Activated CD4-positive, alpha-beta T cell treated with anti-CD3 and anti-CD28 coated beads for 4 hours (primary cell): ENCODE measurements around the gene KLK13.

Source experiments
- DNase-seq, 2 donors: peaks; one replicate each; pipeline ENCODE4 v3.0.0-alpha.2; 2020

KLK13 gene, protein sequence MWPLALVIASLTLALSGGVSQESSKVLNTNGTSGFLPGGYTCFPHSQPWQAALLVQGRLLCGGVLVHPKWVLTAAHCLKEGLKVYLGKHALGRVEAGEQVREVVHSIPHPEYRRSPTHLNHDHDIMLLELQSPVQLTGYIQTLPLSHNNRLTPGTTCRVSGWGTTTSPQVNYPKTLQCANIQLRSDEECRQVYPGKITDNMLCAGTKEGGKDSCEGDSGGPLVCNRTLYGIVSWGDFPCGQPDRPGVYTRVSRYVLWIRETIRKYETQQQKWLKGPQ

DNA sequence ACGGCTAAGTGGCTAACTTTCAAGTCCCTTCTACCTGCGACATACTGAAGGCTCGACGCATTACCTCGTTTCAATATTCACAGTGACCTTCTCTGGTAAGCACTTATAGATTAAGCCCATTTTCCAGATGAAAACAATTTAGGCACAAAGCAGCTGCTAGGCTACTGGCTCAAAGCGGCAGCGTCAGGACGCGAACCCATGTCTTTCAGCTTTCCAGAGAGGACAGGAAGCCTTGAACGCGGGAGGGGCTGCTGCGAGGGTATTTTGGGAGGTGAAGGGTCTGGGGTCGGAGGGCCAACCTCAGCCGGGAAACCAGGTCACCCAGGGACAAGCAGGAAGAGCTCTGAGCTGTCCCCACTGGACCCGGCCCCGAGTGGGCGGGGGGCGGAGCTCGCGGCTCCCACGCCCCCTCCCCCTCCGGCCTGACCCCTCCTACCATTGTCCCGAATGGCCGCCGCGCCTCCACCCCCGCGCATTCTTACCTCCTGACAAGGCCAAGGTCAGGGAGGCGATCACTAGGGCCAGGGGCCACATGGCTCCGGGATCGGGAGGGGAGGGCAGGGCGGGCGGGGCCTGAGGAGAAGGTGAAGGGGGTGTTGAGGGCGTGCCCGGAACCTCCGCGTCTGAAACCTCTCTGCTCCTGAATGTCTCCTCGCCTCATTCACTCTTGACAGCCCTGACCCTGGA lies at the start of gene KLK13:
TSS of gene KLK13 (minus strand) at position 559 of the 687 bp plus-strand sequence. CDS start at position 534, 25 bp downstream.
- DNase-seq: no peak

DNA sequence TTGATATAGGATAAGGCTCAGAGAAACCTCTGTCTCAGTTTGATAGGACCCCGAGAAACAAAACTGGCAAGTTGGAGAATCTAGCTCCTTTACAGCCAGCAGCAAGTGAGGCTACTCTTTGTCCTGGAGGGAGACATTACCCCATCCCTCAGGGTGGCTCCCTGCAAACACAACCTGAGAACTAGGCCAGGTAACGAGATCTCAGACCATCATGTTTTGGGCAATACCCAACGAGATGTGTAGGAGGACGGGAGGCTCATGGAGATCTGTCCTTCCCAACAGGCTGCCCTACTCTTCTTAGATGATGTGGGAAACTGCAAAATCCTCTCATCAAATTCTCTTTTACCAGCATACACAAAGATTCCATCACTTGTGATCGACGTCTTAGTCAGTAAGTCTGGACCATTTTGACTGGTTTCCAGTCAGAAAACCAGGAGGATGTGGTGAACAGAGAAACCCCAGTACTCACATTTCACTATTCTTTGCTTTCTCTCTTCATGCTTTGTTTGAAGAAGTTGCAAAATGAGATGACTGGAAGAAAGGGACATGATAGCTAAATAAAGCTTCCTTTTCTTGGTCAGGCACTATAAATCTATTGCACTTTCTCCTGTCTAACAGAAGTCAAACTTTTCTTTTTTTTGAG lies 49.3 kb upstream of the KLK13 start:
- DNase-seq: no peak

DNA sequence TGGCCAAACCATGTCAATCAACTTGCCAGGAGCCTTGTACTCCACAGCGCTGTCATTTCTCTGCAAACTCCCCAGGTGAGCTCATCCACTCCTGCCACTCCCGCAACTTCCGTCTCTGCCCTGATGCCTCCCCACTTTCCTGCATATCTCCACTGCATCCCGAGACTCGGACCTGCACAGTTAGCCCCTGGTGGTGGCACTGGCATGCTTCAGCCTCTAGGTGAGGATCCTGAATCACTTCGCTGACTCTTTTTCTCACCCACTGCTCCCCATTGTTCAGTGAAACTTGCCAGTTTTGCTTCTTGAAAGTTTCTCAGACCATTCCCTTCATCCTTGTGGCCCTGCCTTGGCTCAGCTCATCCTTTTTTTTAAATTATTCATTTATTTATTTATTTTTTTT lies 46.7 kb upstream of the KLK13 start:
- DNase-seq: no peak

- DNase-seq: no peak
Measured at GRCh38 chr19:51110666-51110971, 45.7 kb upstream of the KLK13 start.

GRCh38 chr19:51108805-51109146 lies 43.9 kb upstream of the KLK13 start:
- no peak for DNase-seq

- peak; percentile 97 to 98 for DNase-seq
Measured at GRCh38 chr19:51108066-51108804, 43.3 kb upstream of the KLK13 start, which contains the start of gene CTU1. Gene CTU1, minus strand, starts transcription at chr19:51108409. Its CDS starts 3,840 bp downstream, at chr19:51104569.

GRCh38 chr19:51107406-51108065 lies 42.6 kb upstream of the KLK13 start:
- peak; percentile 16 to 18 for DNase-seq

- no peak for DNase-seq
Measured at GRCh38 chr19:51103926-51104341, 39.0 kb upstream of the KLK13 start.

GRCh38 chr19:51102991-51103390 lies 38.1 kb upstream of the KLK13 start:
- no peak for DNase-seq

DNA sequence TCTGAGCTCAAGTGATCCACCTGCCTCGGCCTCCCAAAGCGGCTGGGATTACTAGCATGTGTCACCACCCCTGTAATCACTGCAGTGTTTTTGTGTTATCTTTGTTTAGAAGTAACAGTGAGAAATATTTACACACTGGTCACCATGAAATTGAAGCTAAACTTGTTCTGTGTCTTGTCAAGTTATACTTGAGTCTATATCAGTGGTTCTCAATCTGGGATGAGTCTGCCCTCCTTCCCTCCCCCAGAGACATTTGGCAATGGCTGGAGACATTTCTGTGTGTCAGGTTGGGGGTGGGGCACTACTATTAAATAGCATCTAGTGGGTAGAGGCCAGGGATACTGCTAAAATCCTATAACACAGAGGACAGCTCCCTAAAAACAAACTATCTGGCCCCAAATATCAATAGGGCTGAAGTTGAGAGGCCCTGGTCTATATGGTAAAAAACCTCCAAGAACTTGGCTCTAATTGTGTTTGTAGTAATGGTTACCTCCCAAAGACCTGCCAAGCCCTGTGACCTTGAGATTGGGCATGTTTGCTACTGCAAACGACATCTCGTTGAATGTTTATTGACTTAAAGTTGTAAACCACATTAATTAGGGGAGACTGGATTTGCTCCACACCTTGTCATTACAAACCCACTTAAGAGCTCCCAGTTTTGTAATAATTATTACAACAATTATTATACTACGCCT lies 36.4 kb upstream of the KLK13 start:
- no peak for DNase-seq

DNA sequence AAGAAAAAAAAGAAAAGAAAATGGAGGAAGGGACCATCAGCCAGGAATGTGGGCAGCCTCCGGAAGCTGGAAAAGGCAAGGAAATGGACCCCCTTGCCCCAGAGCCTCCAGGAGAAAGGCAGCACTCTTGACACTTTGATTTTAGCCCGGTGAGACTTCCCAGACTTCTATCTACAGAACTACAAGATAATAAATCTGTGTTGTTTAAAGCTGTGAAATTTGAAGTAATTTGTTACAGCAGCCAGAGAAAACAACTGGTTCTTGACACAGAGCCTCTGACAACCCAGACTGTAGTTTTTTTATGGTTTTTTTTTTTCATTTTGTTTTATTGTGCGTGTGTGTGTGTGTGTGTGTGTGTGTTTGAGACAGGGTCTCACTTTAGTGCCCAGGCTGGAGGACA lies 35.7 kb upstream of the KLK13 start:
- DNase-seq: no peak

DNA sequence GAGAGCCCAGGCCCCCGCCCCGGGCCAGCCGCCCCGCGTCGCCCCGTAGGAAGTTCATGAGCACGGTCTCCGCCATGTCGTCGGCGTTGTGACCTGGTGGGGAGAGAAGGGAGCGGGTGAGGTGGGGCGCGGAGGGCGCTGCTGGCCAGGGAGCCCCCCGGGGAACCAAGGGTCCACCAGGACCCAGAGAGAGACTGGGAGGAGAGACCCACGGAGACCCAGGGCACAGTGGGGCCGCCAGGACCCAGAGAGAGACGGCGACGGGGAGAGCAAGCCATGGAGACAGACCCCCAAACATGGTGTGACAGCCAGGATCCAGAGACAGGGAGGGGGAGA lies 34.1 kb upstream of the KLK13 start:
- no peak for DNase-seq

DNA sequence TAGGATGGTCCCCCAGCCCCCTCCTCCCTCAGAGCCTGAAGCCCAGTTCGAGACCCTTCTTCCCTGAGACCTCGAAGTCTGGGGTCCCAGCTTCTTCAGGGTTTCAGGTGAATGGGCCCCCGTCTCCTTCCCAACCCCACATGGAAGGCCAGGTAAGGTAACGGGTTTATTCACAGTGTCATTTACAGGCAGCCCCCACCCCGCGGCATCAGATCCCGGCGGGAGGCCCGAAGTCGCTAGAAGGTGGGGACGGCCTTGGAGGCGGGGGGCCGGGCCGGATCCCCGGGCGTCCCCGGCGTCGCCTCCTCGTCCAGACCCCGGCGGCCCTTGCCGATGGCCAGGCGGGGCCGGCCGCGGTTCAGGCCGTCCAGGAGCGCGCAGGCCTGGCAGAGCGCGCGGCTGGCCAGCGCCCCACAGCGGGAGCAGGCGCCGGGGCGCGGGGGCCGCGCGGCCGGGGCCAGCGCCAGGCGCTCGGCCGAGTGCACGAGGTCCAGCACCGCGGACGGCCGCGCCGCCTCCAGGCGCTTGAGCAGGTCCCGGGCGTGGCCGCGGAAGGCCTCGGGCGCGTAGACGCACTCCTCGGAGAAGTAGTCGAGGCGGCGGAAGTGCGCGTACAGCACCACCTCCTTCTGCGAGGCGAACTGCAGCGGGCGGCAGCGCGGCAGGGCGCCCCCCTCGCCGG lies 33.6 kb upstream of the KLK13 start:
- peak; percentile 34 to 37 for DNase-seq

- no peak for DNase-seq
Measured at GRCh38 chr19:51097796-51098195, 32.9 kb upstream of the KLK13 start.

GRCh38 chr19:51097166-51097738 lies 32.4 kb upstream of the KLK13 start:
- DNase-seq: peak; percentile 75 to 76

DNA sequence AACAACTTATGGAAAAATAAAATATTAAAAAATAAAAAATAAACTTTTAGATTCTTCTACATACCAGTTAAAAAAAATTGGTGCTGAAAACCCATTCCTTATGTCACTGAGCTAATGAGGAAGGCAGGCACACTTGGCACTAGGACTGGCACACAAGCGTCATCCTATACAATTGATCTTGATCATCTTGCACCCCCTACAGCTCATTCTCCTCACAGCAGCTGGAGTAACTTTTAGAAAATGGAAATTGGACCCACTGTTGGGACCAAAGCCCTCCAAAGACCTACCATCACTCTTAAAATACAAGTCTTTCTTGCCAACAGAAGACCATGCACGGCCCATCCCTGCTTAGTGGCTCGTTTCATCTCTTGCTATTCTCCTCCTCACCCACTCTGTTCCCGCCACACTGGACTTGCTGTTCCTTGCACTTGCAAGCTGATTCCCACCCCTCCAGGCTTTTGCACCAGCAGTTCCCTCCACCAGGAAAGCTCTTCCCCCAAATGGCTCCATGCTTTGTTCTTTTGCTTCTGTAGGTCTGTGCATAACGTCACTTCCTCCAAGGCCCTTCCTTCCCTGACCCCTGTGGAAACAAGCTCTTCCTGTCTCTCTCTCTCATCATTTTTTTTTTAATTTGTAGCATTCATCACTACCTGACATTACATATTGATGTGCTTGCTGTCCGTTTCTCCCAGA lies 31.7 kb upstream of the KLK13 start:
- DNase-seq: no peak

GRCh38 chr19:51094696-51095279 lies 29.9 kb upstream of the KLK13 start:
- DNase-seq: peak; percentile 20 to 26

DNA sequence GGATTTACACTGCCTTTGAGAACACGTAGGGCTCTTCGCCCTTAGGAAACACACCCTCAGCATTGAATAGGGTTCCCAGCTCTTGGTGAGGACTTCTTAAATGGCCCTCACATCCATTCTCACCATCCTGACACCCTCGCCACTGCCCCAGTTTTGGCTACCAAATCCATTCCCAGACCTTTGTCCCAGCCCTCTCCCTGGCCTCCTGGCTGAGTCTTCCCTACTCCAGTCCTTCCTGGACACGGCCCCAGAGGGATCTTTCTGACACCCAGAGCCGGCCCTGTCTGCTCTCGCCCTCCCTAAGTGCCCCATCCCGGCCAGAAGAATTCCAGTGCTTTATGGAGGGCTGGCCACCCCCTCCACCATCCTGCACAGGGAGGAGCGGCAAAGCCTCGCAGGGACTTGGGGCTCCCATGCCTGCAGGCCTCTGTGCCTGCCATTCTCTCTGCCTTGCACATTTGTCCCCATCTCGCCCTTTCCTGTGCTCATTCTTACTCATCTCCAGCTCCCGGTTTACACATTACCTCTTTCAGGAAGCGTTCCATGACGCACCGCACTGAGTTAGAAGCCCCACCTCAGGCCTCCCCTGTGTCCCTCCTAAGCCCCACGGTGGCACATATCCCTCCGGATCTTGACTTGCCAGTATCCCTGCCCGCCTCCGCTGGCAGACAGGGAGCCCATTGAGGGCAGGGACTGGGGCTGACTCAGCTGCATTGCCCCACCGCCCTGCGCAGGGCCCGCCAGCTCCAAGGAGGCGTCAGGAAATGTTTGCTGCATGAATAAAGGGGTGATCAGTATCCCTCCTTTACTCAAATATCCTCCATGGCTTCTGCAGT lies 28.8 kb upstream of the KLK13 start:
- no peak for DNase-seq

GRCh38 chr19:51093101-51093500 lies 28.2 kb upstream of the KLK13 start:
- no peak for DNase-seq
